ENCODE results near the gene ACADSB. TPM values are rescaled to one million over a fixed set of nuclear protein-coding genes. Genes with fewer than 3 reads are reported as not detected.

The ACADSB gene
- total RNA-seq, 4 donors from 2014 or later, result 7.5 to 13.5 (median 10.4) TPM

DNA sequence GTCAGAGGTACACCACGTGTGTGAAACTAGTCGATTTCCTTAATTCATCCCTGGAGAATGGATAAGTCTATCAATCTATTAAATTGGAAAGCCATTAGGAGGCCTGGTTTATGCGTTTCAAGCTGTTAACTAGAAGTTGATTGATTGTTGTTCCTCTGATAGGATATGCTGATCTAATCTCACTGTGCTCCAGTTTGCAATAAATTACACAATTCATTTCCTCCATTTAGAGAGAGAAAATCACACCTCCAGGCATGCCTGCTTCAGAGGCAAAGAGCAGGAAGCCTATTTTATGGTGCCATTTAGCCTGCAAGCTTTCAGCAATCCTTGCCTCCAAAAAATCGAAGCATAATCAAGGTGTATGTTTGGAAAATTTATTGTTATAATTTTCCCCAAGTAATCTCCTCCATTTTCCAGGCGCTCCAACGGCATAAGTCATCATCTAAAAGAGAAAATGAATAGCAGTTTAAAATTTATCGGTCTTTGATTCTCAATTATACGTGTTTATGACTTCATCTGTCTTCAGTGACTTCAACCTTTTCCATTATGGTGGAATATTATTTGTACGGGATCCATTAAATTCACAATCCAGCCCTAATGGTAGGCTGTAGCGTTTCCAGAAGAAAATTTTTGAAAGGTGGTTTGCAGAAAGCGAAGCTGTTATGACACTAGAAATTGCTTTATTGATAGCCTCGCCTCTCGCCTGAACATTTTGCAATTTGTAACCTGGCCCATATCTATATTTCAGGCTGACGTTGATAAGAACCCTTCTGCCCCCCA is 84.0 kb downstream of the ACADSB start:
- TF ChIP-seq, protein P1, sequence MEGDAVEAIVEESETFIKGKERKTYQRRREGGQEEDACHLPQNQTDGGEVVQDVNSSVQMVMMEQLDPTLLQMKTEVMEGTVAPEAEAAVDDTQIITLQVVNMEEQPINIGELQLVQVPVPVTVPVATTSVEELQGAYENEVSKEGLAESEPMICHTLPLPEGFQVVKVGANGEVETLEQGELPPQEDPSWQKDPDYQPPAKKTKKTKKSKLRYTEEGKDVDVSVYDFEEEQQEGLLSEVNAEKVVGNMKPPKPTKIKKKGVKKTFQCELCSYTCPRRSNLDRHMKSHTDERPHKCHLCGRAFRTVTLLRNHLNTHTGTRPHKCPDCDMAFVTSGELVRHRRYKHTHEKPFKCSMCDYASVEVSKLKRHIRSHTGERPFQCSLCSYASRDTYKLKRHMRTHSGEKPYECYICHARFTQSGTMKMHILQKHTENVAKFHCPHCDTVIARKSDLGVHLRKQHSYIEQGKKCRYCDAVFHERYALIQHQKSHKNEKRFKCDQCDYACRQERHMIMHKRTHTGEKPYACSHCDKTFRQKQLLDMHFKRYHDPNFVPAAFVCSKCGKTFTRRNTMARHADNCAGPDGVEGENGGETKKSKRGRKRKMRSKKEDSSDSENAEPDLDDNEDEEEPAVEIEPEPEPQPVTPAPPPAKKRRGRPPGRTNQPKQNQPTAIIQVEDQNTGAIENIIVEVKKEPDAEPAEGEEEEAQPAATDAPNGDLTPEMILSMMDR (IDR thresholded peaks at IDR 0.05), result no peak
- TF ChIP-seq POLR2A (IDR thresholded peaks at IDR 0.05), result no peak
- DNase-seq, result no peak
- 75 to 78% methylated on average over 14 of the region's 14 CpGs for WGBS, 2 donors
- no peaks in the 10 kb centered on the region for H3K36me3 ChIP-seq
- H3K27ac ChIP-seq, result no peak overlapping the region
- intact Hi-C loops (cut with DNase I), result no loop called here
- H3K27me3 ChIP-seq, result peaks cover 0 to 36% (median 0%) of the 10 kb centered on the region in 4 donors
- H3K4me1 ChIP-seq, result no peaks in the 10 kb centered on the region
- H3K9me3 ChIP-seq, result no peaks in the 10 kb centered on the region
- no peak overlapping the region for H3K4me3 ChIP-seq

DNA sequence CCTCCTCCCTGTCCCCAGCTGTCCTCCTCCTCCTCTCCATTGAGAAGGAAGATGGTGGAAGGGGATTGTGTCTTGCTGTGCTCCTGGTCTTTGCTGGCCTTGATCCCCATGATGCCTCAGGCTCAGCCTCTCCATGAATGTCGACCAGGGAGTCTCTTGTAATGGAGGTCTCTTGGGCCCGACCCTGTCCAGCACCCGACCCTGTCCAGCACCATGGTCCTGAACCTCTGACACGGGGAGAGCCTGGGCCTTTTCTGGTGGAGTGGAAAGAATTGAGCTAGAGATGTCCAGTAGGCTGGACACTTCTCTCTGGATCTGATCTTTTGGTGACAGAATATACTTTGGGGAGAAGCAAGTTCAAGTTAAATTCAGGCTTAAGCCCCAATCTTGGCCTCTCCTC is 84.7 kb downstream of the ACADSB start:
- TF ChIP-seq, protein P1 (IDR thresholded peaks at IDR 0.05), result no peak
- no peak for TF ChIP-seq POLR2A (IDR thresholded peaks at IDR 0.05)
- H3K27ac ChIP-seq, result no peak overlapping the region
- H3K27me3 ChIP-seq, result peaks cover 0 to 34% (median 0%) of the 10 kb centered on the region in 4 donors
- intact Hi-C loops (cut with DNase I), result no loop called here
- H3K4me1 ChIP-seq, result no peaks in the 10 kb centered on the region
- no peak for DNase-seq
- no peaks in the 10 kb centered on the region for H3K9me3 ChIP-seq
- 20% methylated on average over 1 of the region's 4 CpGs; no CpG with 5 or more reads in 1 of the 2 donors for WGBS, 2 donors
- no peaks in the 10 kb centered on the region for H3K36me3 ChIP-seq
- H3K4me3 ChIP-seq, result no peak overlapping the region

DNA sequence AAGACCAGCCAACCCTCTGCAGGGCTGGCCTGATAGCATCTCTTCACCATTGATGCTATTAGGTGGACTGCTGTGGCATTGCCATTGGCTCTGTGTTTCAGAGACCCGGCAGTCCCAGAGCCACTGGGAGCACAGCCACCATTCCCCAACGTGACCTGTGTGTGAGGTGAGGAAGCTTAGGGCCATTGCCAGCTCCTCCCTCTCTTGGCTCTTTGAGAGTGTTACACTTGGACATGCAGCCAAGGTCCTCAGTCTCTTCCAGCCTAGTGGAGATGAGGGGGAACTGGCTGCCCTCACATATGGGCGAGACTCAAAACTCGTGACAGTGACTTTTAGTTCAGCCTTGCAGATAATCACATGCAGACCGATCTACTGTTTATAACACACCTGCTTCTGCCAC is 87.6 kb downstream of the ACADSB start:
- no peaks in the 10 kb centered on the region for H3K4me1 ChIP-seq
- intact Hi-C loops (cut with DNase I), result no loop called here
- WGBS, 2 donors, result 33 to 60% methylated on average over 1 of the region's 5 CpGs
- TF ChIP-seq, protein P1 (IDR thresholded peaks at IDR 0.05), result no peak
- no peak for TF ChIP-seq POLR2A (IDR thresholded peaks at IDR 0.05)
- no peaks in the 10 kb centered on the region for H3K36me3 ChIP-seq
- H3K27me3 ChIP-seq, result peaks cover 0 to 27% (median 0%) of the 10 kb centered on the region in 4 donors
- DNase-seq, result no peak
- no peaks in the 10 kb centered on the region for H3K9me3 ChIP-seq
- H3K27ac ChIP-seq, result no peak overlapping the region
- no peak overlapping the region for H3K4me3 ChIP-seq

- WGBS, 2 donors, result 58 to 69% methylated on average over 2 to 6 of the region's 7 CpGs
- intact Hi-C loops (cut with DNase I), result no loop called here
- TF ChIP-seq POLR2A (IDR thresholded peaks at IDR 0.05), result no peak
- TF ChIP-seq, protein P1 (IDR thresholded peaks at IDR 0.05), result no peak
- no peak for DNase-seq
- H3K4me3 ChIP-seq, result no peak overlapping the region
- no peaks in the 10 kb centered on the region for H3K36me3 ChIP-seq
- H3K9me3 ChIP-seq, result no peaks in the 10 kb centered on the region
- H3K27me3 ChIP-seq, result peaks cover 0 to 25% (median 0%) of the 10 kb centered on the region in 4 donors
- no peaks in the 10 kb centered on the region for H3K4me1 ChIP-seq
- no peak overlapping the region for H3K27ac ChIP-seq
Measured at GRCh38 chr10:123097039-123097438, 88.2 kb downstream of the ACADSB start.

- DNase-seq, result no peak
- 79 to 83% methylated on average over 2 to 7 of the region's 7 CpGs for WGBS, 2 donors
- Histone ChIP-seq H3K4me3 (no peak overlapping the region), H3K9me3 (no peaks in the 10 kb centered on the region), H3K27ac (no peak overlapping the region), H3K27me3 (peaks cover 0 to 13% (median 0%) of the 10 kb centered on the region in 4 donors), H3K36me3 (no peaks in the 10 kb centered on the region), H3K4me1 (peaks cover 0 to 5% (median 0%) of the 10 kb centered on the region in 3 donors)
- intact Hi-C loops (cut with DNase I), result no loop called here
- TF ChIP-seq, protein P1 (IDR thresholded peaks at IDR 0.05), result no peak
- no peak for TF ChIP-seq POLR2A (IDR thresholded peaks at IDR 0.05)
Measured at GRCh38 chr10:123100030-123100762, 91.4 kb downstream of the ACADSB start.
